LNCaP clone FGC (cell line): ENCODE data around the gene KMT2D.

ENCODE experiments used
- DNase-seq: peaks from one replicate; pipeline ENCODE4 v3.0.0-alpha.2; 2011; ENCODE audit warnings: low read depth
- H3K4me3 ChIP-seq: 2 replicates; pipeline ENCODE4 v1.5.1; 2011; ENCODE audit warnings: mild to moderate bottlenecking, low read depth, low read length, control low read depth
- CTCF ChIP-seq: IDR thresholded peaks from 2 replicates; pipeline ENCODE4 v1.5.1; 2012; ENCODE audit warnings: mild to moderate bottlenecking; ENCODE audit not compliant: control insufficient read depth, insufficient read depth; ENCODE audit errors: extremely low read depth

The KMT2D gene

GRCh38 chr12:49034286-49034622 lies 26.3 kb downstream of the KMT2D start:
- no peak overlapping the region for H3K4me3 ChIP-seq
- no peak for TF ChIP-seq CTCF
- DNase-seq: no peak

- no peak overlapping the region for H3K4me3 ChIP-seq
- DNase-seq: no peak
- no peak for TF ChIP-seq CTCF
Measured at GRCh38 chr12:49033611-49034285, 26.8 kb downstream of the KMT2D start.

- no peak for TF ChIP-seq CTCF
- no peak overlapping the region for H3K4me3 ChIP-seq
- no peak for DNase-seq
Measured at GRCh38 chr12:49032679-49033447, 27.7 kb downstream of the KMT2D start.

- DNase-seq: no peak
- no peak overlapping the region for H3K4me3 ChIP-seq
- no peak for TF ChIP-seq CTCF
Measured at GRCh38 chr12:49032276-49032675, 28.3 kb downstream of the KMT2D start.

GRCh38 chr12:49031573-49032161 lies 28.9 kb downstream of the KMT2D start:
- no peak for TF ChIP-seq CTCF
- no peak for DNase-seq
- H3K4me3 ChIP-seq: no peak overlapping the region

- no peak for TF ChIP-seq CTCF
- no peak for DNase-seq
- H3K4me3 ChIP-seq: no peak overlapping the region
Measured at GRCh38 chr12:49030714-49031572, 29.7 kb downstream of the KMT2D start.
